Ascending aorta (tissue), 2 donors: ENCODE measurements around the gene NR2C1. TPM values are rescaled to one million over a fixed set of nuclear protein-coding genes. Genes with fewer than 3 reads are reported as not detected.

Experiments used
- DNase-seq, 2 donors: peaks; one replicate each; pipeline ENCODE4 v3.0.0-alpha.2; 2019; ENCODE audit warnings: low spot score in 2 of 2
- H3K27ac ChIP-seq, 2 donors: fragments of 200-600 bp; sonication (generic); one replicate each; pipeline ENCODE4 v1.5.1; 2016 to 2017; ENCODE audit warnings: mild to moderate bottlenecking in 1 of 2
- H3K27me3 ChIP-seq: fragments of 200-600 bp; sonication (generic); one replicate; pipeline ENCODE4 v1.5.1; 2017
- H3K36me3 ChIP-seq, 2 donors: fragments of 200-600 bp; sonication (generic); one replicate each; pipeline ENCODE4 v1.5.1; 2016
- H3K4me1 ChIP-seq, 2 donors: fragments of 200-600 bp; sonication (generic); one replicate each; pipeline ENCODE4 v1.5.1; 2016 to 2017; ENCODE audit warnings: mild to moderate bottlenecking in 1 of 2
- H3K4me3 ChIP-seq, 2 donors: fragments of 200-600 bp; sonication (generic); one replicate each; pipeline ENCODE4 v1.5.1; 2016 to 2017; ENCODE audit warnings: mild to moderate bottlenecking in 1 of 2
- H3K9me3 ChIP-seq, 2 donors: fragments of 200-600 bp; sonication (generic); one replicate each; pipeline ENCODE4 v1.5.1; 2016
- intact Hi-C: fragments of 100-400 bp; cut with DNase I; formaldehyde crosslinking; loops from one replicate; pipeline ENCODE4 v1.15.1; 2023
- total RNA-seq: library from RNA; depleted of rRNA; stranded (reverse); fragments of >200 nt; gene quantifications from one replicate; pipeline ENCODE4 v1.1.0, GENCODE V29; 2016
- TF ChIP-seq, protein P1 (sequence below), 3 experiments: fragments of 200-600 bp in 2 of 3; fragments of 450-650 bp in 1 of 3; sonication (generic) in 2 of 3; IDR thresholded peaks; one replicate each; pipeline ENCODE4 v1.5.1; 2016 to 2019; ENCODE audit warnings: antibody characterized with exemption in 3 of 3, mild to moderate bottlenecking in 1 of 3, moderate library complexity in 1 of 3

The NR2C1 gene
- total RNA-seq, 1 donor from 2014 or later = 42.3 TPM

- TF ChIP-seq, protein P1, sequence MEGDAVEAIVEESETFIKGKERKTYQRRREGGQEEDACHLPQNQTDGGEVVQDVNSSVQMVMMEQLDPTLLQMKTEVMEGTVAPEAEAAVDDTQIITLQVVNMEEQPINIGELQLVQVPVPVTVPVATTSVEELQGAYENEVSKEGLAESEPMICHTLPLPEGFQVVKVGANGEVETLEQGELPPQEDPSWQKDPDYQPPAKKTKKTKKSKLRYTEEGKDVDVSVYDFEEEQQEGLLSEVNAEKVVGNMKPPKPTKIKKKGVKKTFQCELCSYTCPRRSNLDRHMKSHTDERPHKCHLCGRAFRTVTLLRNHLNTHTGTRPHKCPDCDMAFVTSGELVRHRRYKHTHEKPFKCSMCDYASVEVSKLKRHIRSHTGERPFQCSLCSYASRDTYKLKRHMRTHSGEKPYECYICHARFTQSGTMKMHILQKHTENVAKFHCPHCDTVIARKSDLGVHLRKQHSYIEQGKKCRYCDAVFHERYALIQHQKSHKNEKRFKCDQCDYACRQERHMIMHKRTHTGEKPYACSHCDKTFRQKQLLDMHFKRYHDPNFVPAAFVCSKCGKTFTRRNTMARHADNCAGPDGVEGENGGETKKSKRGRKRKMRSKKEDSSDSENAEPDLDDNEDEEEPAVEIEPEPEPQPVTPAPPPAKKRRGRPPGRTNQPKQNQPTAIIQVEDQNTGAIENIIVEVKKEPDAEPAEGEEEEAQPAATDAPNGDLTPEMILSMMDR (IDR thresholded peaks at IDR 0.05) = no peak
- Histone ChIP-seq H3K4me1 (no peaks in the 10 kb centered on the region), H3K27me3 (no peaks in the 10 kb centered on the region), H3K4me3 (no peak overlapping the region), H3K27ac (no peak overlapping the region), H3K36me3 (peaks cover 48 to 81% of the 10 kb centered on the region in 2 donors), H3K9me3 (no peaks in the 10 kb centered on the region)
- DNase-seq = no peak
- intact Hi-C loops = no loop called here
Measured at GRCh38 chr12:95055057-95055456, 18.4 kb downstream of the NR2C1 start.

DNA sequence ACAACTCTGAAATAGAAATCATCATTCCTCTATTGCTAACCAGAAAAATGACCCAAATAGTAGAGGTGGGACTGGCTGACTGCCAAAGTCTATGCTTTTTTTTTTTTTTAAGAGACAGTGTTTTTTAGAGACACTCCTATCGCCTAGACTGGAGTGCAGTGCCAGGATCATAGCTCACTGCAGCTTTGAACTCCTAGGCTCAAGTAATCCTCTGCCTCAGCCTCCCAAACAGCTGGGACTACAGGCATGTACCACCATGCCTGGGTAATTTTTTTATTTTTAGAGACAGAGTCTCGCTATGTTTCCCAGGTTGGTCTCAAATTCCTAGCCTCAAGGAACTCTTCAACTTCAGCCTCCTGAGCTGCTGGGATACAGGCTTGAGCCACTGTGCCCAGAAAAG lies 19.2 kb downstream of the NR2C1 start:
- Histone ChIP-seq H3K4me1 (no peaks in the 10 kb centered on the region), H3K27ac (no peak overlapping the region), H3K36me3 (peaks cover 45 to 86% of the 10 kb centered on the region in 2 donors), H3K4me3 (no peak overlapping the region), H3K9me3 (no peaks in the 10 kb centered on the region), H3K27me3 (no peaks in the 10 kb centered on the region)
- TF ChIP-seq, protein P1 (IDR thresholded peaks at IDR 0.05) = no peak
- DNase-seq = no peak
- intact Hi-C loops = no loop called here

DNA sequence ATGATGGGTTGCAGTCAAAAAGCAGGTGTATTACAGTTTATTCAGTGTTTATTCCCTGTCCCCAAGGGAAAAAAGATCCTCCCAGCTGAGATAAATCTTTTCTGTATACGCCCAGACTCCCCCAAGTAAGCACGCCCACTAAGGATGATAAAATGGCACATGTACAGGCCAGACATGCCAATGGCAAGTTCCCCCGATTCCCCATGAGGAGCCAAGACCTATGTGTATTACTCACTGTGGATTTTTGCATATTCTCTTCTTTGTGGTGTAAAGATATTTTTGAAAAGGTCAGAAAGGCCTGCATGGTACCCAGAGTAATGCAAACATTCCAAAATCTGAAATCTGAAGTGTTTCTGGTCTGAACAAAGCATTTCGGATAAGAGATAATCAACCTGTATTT lies 22.2 kb downstream of the NR2C1 start:
- no peak for DNase-seq

DNA sequence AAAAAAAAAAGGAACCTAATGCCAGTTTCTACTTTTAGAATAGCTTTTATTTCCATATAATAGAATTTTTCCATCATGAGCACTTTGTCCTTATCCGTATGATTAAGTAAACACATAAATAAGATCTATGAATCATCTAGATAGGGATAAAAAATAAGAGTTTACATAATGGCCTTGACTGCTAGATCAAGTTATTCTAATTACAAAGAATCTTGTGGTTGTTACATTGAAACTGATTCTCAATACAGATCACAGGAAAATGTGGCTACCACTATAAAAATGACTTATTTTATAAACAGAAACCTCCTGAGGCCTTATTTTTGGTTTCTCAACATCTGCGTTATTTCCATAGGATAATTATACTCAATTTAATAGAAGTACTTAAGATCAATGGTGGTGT lies 35.5 kb downstream of the NR2C1 start:
- H3K4me3 ChIP-seq = no peak overlapping the region
- intact Hi-C loops = no loop called here
- H3K27ac ChIP-seq = no peak overlapping the region

More for the DNA sequence above, 22.2 kb downstream of the NR2C1 start:
- Histone ChIP-seq H3K4me3 (no peak overlapping the region), H3K36me3 (peaks cover 33 to 82% of the 10 kb centered on the region in 2 donors), H3K9me3 (no peaks in the 10 kb centered on the region), H3K4me1 (no peaks in the 10 kb centered on the region), H3K27me3 (no peaks in the 10 kb centered on the region), H3K27ac (no peak overlapping the region)
- intact Hi-C loops = no loop called here
- TF ChIP-seq, protein P1 (IDR thresholded peaks at IDR 0.05) = no peak

DNA sequence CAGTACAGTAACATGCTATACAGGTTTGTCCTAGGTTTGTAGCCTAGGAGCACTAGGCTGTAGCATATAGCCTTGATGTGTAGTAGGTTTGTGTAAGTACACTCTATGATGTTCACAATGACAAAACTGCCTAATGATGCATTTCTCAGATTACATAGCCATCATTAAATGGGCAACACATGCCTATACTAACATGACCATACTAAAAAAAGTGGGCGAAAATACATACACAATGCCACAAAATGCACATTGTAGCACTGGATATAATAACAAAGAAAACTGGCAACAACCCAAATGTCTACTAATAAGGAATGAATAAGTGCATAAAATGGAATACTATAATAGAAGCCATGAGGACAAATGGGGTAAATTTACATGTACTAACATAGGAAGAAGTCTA lies 38.7 kb downstream of the NR2C1 start:
- Histone ChIP-seq H3K27ac (no peak overlapping the region), H3K4me1 (no peaks in the 10 kb centered on the region), H3K9me3 (no peaks in the 10 kb centered on the region), H3K27me3 (no peaks in the 10 kb centered on the region), H3K36me3 (peaks cover 28 to 47% of the 10 kb centered on the region in 2 donors), H3K4me3 (no peak overlapping the region)
- DNase-seq = no peak
- TF ChIP-seq, protein P1 (IDR thresholded peaks at IDR 0.05) = no peak
- intact Hi-C loops = no loop called here

More for the DNA sequence above, 35.5 kb downstream of the NR2C1 start:
- TF ChIP-seq, protein P1 (IDR thresholded peaks at IDR 0.05) = no peak
- H3K27me3 ChIP-seq = no peaks in the 10 kb centered on the region
- no peaks in the 10 kb centered on the region for H3K9me3 ChIP-seq
- peaks cover 30 to 40% of the 10 kb centered on the region in 2 donors for H3K36me3 ChIP-seq
- no peak for DNase-seq
- no peaks in the 10 kb centered on the region for H3K4me1 ChIP-seq

DNA sequence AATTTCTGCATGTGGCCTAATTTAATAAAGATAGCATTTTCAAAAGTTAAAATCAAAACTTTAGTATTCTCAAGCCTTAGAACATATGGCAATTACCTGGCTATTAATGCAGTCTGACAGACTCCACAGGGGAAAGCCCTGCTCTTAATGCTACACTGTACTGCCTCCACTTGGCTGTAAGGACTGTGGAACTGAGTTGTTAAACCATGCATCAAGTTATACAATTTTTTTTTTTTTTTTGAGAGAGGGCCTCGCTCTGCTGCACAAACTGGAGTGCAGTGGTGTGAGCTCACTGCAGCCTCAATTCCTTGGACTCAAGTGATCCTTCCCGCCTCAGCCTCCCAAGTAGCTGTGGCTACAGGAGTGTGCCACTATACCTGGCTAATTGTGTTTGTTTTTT lies 50.9 kb downstream of the NR2C1 start:
- H3K4me3 ChIP-seq = no peak overlapping the region
- no peaks in the 10 kb centered on the region for H3K4me1 ChIP-seq
- intact Hi-C loops = no loop called here
- no peak overlapping the region for H3K27ac ChIP-seq
- TF ChIP-seq, protein P1 (IDR thresholded peaks at IDR 0.05) = no peak
- DNase-seq = no peak
- H3K9me3 ChIP-seq = no peaks in the 10 kb centered on the region
- no peaks in the 10 kb centered on the region for H3K27me3 ChIP-seq
- peaks cover 11 to 47% of the 10 kb centered on the region in 2 donors for H3K36me3 ChIP-seq
